Superior temporal gyrus (tissue), 1 donor: ENCODE measurements around the gene RETN.

Source experiments
- DNase-seq: peaks from one replicate; pipeline ENCODE4 v3.0.0-alpha.2; 2016; ENCODE audit errors: extremely low spot score

RETN gene

DNA sequence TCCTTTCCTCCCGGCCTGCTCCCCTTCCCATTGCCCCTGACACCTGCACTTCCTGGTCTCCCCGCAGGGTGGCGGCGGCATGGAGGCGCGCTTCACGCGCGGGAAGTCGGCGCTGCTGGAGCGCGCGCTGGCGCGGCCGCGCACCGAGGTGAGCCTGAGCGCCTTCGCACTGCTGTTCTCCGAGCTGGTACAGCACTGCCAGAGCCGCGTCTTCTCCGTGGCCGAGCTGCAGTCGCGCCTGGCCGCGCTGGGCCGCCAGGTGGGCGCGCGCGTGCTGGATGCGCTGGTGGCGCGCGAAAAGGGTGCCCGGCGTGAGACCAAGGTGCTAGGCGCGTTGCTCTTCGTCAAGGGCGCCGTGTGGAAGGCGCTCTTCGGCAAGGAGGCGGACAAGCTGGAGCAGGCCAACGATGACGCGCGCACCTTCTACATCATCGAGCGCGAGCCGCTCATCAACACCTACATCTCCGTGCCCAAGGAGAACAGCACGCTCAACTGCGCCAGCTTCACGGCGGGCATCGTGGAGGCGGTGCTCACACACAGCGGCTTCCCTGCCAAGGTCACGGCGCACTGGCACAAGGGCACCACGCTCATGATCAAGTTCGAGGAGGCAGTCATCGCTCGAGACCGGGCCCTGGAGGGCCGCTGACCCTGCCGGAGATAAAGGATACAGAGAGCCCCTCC is 13.5 kb downstream of the RETN start:
- DNase-seq: no peak

DNA sequence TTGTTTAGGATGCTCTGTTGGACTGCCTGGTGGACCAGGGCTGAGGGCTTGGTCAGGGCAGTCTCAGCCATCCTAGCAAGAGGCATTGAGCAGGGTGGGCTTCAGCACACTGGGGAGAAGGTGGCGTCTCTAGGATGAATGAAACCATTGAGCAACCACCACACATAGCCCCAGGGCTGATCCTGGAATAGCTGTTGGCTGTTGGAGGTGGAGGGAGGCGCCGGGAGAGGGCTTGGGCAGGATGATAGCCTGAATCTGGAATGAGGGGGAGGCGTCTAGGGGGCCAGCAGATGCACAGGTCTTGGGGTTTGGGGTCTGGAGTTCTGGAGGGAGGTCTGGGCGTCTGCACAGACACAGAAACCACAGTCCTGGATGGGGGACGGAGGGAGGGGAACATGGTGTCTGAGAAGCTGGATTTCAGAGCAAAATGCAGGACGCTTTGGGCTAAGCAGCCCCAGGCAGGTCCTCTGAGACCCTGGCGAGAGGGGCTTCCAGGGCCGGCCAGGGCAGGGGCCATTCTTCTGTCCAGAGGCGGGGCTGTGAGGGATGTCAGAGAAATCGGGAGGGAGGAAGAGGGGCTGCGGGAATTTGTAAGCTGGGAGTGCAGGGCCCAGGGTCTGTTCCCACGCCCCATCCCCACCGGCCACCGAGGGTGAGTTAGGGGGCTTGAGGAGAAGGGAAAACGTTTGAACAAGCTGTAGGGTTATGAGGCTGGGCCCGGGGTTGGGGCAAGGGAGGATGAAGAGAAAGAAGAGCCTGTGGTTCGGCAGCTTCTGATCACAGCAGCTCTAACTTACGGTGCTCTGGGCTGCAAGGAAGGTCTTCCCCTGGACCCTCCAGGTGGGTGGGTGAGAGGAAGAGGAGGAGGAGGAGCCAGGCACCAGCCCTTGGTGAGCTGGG is 16.9 kb downstream of the RETN start:
- no peak for DNase-seq

DNA sequence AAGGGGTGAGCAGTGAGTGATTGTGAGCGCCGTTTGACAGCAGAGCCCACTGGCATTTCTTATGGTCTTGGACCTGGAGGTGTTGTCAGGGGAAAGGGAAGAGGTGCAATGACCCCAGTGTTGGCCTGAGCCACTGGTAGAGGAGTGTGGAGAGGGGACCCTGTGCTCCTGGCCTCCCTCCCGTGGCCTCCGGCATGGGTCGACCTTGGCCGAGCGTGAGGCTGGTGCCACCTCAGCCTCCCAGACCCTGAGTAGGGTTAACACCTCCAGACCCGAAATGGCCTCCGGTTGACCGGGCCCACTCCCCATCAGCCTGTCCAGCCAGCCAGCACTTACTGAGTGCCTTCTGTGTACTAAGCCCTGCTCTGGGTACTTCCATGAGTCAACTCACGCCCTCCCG is 18.3 kb downstream of the RETN start:
- DNase-seq: no peak

DNA sequence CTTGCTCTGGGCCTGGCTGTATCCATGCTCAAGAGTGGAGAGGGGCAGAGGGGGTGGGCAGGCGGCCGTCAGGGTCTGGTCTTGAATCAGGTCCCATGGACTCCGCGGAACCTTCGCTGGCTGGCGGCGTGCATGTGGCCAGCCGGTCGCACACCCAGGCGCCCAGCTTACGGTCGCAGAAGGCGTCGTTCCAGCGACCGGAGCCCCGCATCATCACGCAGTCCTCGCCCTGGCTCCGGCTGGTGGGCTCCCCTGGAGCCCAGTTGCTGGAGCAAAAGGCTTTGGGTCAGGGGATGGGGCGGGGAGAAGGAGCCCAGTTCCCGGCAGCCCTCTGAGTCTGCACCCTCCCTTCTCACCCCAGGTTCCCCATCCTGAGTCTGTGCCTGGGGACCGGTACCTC is 20.3 kb downstream of the RETN start:
- DNase-seq: no peak

DNA sequence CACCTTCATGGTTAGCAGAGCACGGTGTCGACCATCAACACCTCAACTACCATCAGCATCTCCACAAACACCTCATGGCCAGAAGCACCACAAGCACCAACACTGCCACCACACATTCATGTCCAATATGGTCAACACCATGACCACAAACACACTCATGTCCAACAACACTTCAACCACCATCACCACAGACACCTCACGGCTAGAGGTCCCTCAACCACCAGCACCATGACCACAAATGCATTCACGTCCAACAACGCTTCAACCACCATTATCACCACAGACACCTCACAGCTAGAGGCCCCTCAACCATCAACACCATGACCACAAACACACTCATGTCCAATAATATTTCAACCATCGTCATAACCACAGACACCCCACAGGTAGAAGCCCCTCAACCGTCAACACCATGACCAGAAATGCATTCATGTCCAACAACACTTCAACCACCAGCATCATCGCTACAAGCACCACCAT is 22.0 kb downstream of the RETN start:
- DNase-seq: no peak

DNA sequence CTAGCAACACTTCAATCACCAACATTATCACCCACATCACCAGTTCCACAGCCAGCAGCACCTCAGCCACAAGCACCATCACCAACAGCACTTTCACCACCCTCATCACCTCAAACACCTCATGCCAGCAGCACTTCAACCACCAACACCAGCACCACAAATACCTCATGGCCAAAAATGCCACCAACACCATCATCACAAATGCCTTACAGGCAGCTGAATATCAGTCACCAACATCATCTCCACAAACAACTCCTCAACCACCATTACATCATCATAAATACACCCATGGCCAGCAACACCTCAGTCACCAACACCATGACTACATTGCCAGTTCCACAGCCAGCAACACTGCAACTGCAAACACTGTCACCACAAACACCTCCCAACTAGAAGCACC is 22.6 kb downstream of the RETN start:
- DNase-seq: no peak

DNA sequence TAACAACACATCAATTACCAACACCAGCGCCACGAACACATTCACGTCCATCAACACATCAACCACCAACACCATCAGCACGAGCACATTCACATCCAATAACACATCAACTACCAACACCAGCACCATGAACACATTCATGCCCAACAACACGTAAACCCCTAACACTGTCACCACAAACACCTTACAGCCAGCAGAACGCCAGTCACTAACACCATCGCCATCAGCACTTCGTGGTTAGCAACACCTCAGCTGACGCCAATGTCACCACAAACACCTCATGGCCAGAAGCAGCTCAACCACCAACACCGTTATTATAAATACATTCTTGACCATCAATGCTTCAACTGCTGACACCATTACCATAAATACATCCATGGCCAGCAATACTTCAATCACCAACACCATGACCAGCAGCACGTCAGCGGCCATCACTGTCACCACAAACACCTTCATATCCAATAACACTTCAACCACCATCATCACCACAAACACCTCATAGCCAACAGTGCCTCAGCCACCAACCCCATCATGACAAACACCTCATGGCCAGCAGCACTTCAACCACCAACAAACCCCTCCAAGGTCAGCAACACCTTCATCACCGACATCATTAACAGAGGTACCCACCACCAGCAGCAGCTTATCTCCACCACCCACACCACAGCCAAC is 23.7 kb downstream of the RETN start:
- no peak for DNase-seq

DNA sequence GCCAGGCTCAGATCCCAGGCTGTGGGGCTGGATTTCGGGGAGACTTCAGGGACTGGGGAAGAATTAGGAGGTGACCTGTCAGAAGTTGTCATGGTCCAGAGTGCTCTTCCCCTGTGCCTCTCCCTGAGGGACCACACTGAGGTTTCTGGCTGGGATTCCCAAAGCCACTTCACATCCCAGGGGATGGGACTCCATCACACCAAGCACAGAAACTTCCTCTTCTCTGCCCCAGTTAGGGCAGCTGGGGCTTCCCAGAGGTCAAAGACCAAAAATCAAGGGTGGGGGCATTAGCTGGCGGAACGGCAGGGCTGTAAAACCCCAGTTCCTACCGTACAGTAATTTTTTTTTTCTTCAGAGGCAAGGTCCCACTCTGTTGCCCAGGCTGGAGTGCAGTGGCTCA is 25.6 kb downstream of the RETN start:
- no peak for DNase-seq

DNA sequence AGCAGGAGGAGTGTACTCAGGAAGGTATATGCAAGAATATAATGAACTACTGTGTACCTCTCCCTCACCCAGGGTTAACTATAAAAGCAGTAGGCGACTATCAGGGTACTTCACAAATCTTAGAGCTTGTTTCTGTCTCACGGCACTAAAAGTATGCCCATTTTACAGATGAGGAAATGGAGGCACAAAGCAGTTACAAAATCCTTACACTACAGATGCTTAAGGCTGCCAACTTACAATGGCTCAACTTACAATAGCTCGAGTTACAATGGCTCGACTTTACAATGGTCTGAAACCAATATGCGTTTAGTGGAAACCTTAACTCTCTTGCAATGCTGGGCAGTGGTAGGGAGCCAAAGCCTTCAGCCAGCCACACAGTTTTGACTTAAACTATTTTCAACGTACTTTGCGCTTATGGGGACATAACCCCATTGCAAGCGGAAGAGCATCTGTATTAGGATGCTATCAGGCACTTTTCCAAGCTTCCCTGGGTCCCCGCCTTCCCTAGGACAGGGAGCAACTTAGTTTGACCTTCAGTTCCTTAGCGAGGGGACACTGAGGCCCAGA is 29.0 kb downstream of the RETN start:
- DNase-seq: no peak

DNA sequence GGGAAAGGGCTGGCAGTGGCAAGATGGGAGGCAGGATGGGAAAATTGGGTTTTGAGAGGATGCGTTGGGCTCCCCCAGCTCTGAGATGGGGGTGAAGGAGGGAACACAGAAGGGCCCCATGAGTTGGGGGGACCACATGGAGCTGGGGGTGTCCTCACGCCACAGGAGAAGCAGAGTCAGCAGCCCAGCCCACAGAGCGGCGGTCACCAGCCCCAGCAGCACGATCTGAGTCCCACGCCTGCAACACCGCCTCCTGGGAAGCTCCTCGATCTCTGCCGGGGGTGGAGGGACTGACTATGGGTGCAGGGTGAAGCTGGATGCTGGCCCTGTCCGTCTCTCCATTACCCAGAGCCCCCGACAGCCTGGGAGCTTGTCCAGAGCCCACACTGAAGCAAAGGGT is 29.7 kb downstream of the RETN start:
- no peak for DNase-seq

DNA sequence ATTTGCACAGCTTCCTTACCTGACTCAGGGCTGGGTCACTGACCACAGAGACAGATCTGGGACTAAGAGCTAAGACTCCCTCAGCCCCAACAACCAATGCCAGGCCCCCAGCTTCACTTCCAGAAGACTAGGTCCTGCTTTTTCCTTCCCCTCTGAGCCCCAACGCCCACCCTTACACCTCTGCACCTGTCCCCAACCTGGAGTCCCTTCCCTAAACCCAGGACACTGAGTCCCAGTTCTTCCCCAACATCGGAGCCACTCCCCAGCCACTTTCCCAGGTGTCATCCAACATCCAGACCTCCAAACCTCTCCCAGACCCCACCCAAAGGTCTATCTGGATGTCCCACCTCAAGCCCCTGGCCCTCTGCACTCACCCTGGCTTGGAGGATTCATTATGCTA is 30.2 kb downstream of the RETN start:
- DNase-seq: no peak

DNA sequence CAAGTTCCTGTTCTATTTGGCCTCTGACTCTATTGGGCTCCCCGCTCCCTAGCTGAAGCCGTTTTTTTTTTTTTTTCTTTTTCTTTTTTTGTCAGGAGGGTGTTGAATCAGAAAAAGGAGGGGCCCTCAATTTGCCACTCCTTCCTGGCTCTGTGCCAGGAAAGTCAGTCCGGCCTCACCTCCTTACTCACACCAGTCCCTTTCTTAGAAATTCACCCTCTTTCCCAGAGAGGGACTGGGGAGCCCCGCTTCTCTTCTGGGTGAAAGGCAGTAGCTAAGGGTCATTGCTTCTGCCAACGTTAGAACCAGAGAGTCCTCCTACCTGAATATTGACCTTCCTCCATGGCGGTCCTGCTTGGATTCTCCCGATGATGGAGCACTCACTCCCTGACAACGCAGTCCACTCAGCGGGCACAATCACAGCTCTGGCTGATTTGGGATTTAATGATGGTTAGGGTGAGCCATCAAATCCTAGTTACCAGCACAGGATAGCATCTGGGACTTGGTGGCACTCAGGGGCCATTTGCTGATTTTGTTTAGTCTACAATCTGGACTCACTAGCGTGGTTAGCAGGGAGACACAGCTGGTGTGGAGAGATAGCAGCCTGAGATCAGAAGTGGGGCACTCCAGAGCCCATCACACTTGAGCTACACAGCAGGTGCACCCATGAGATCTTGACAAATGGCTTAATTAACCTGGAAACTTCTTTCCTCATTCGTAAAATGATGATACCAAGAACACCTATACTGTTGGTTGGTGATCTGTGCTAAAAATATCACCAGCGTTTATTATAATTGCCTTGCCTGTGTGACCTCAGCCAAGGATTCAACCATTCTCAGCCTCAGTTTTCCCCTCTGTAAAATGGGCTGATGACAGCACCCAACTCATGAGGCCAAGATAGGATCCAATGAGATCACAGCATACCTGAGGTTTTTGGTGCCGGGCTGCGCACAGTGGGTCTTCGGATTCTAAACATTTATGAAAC is 30.9 kb downstream of the RETN start:
- DNase-seq: no peak

DNA sequence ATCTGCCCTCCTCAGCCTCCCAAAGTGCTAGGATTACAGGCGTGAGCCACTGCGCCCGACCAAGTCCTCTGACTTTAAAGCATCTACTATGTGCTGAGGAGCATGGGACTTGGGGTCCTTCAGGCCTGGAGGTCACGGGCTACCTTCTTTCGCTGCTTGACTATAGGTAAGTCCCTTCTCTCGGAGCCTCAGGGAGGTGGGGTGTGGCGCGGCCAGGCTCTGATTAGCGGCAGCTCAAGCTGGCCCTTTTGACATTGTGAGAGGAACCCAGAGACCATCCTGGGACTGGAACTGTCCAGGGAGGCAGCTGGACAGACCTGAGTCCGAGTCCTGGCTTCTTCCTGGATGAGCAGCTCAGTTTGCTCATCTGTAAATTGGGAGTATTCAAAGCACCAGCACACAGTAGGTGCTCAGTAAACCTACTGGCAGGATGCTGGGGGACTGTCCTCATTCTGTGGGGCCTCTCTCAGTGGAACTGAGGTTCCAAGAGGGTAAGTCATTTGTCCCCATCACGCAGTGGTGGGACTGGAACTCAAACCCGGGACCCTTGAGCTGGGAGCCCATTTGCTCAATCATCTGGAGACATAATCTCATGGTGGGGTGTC is 32.3 kb downstream of the RETN start:
- no peak for DNase-seq

DNA sequence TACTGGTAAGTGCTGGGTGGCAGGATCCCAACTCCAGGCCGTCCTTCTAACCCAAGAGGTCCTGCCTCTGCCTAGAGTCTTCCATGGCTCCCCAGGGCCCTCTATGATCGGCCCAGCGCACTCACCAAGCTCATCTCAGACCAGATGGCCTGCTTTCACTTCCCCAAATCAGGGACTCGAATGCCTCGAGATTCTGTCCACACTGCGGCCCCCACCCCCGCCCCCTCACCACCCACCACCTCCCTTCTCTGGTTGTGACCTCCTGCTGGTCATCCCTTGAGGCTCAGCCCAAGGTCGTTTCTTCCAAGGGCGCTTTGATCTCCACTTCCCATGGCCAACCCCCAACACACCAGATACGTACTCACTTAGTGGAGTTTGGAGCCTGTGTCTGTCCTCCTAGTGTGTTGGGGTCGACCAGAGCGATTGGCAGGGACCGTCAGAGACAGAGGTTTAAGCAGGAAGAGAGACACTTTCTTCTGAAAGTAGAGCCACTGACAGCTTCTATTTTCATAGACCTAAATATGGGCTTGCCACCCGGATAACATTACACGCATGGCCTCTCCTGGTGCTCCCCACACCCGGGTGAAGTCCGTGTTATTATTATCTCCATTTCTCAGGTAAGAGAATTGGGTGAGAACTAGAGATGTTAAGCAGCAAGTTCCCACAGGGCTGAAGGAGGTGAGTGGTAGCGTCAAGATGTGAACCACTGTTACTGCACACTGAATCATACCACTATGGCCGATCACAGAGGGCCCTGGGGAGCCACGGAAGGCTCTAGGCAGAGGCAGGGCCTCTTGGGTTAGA is 33.0 kb downstream of the RETN start, which contains the start of gene FCER2:
TSS of gene FCER2 (minus strand) at position 478 of the 804 bp plus-strand sequence. CDS start 2,371 bp downstream, outside the sequence.
- no peak for DNase-seq

DNA sequence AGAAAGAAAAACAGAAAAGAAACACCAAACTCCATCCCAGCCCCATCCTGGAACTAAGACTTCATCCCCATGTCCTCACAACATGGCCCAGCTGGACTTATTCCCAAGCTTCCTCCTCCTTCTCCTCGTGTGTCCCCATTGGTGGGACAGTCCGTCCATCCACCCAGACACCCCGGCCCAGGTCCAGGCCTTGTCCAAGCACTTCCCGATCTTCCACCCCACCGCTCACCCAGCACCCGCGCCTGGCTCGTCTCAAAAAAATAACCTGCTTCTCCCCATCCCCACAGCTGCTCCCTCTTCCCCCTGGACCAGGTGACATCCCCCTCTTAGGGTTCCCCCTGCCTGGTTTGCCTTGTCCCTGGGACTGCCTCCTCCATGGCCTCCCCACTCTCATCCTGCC is 34.5 kb downstream of the RETN start:
- no peak for DNase-seq

DNA sequence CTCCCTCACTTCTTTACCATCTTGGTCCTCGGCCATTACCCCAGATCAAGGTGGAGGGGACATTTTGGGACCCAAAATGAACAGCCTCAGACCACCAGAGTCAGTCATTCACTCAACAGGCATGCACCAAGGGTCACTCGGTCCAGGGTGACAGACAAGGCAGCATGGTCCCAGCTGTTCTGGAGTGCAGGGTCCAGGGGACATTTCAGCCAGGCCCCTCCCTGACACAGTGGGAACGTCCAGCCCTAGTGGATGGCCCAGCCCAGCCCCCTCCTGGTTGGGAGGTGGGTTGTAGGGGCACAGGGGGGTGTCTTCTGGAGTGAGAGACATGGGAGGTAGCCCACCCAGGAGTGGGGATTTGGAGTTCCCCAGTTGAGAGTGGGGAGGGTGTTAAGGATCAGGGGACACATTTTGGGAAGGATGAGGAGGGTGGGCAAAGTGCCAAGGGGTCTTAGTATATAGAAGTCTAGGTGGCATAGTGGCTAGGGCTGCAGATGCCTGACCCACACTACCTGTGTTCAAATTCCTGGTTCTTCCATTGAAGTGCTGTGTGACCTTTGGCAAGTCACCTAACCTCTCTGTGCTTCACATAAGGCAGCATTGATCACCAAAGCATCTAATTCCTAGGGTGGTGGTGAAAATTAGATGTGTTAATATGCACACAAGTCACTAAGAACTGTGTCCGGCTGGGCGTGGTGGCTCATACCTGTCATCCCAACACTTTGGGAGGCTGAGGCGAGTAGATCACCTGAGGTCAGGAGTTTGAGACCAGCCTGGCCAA is 35.6 kb downstream of the RETN start:
- DNase-seq: no peak

DNA sequence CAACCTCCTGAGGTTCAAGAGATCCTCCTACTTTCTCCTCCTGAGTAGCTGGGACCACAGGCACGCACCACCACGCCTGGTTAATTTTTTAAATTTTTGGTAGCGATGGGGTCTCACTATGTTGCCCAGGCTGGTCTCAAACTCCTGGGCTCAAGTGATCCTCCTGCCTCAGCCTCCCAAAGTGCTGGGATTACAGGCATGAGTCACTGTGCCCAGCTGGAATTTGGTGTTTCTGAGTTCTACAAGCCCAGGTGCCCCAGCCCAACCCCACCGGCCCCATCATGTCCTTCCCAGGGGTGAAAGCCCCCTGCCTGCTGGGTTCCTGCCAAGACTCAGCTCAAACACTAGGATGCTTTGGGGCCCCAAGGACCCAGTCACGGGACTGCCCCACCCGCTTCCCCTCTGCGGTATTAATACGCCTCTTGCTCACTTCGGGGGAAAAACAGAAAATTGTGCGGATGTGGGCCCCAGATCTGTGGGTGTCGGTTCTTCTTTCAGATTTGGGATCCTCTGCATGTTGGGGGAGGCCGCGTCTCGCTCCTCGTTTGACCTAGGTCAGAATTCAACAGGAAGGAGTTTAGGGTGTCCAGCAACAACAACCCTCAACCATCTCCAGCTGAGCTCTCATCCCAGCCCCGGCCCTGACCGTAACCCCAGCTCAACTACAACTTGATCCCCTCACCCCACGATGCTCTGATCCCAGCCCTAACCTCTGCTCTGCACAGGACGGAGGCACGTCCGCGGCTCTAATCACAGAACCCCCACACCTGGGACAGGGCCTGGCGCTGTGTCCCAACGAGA is 36.7 kb downstream of the RETN start:
- no peak for DNase-seq
